Liver (tissue), 9 donors: ENCODE measurements around the gene RPS14. TPM values are rescaled to one million over a fixed set of nuclear protein-coding genes. Genes with fewer than 3 reads are reported as not detected.

ENCODE experiments used
- DNase-seq: peaks from one replicate; pipeline ENCODE4 v3.0.0-alpha.2; 2017; ENCODE audit warnings: low spot score
- H3K27ac ChIP-seq, 2 donors: one replicate each; pipeline ENCODE4 v1.7.0; 2013; ENCODE audit warnings: inconsistent platforms in 2 of 2, low read length in 2 of 2, control low read depth in 1 of 2, low read depth in 1 of 2, mild to moderate bottlenecking in 1 of 2
- H3K27me3 ChIP-seq, 4 donors: one replicate each; pipeline versions ENCODE4 v1.6.1 to v1.7.0; 2013; ENCODE audit warnings: low read length in 3 of 4, inconsistent platforms in 1 of 4, mild to moderate bottlenecking in 1 of 4, moderate library complexity in 1 of 4; ENCODE audit not compliant: control insufficient read depth in 4 of 4, insufficient read depth in 4 of 4
- H3K36me3 ChIP-seq, 4 donors: one replicate each; pipeline versions ENCODE4 v1.6.1 to v1.7.0; 2013; ENCODE audit warnings: low read length in 3 of 4, mild to moderate bottlenecking in 3 of 4, low read depth in 1 of 4, moderate library complexity in 1 of 4; ENCODE audit not compliant: control insufficient read depth in 4 of 4, insufficient read depth in 3 of 4
- H3K4me1 ChIP-seq, 4 donors: one replicate each; pipeline versions ENCODE4 v1.6.1 to v1.7.0; 2013; ENCODE audit warnings: low read length in 3 of 4, mild to moderate bottlenecking in 3 of 4, moderate library complexity in 1 of 4; ENCODE audit not compliant: control insufficient read depth in 4 of 4, insufficient read depth in 4 of 4
- H3K4me3 ChIP-seq, 3 donors: one replicate each; pipeline versions ENCODE4 v1.6.1 to v1.7.0; 2013; ENCODE audit warnings: low read length in 3 of 3, control low read depth in 1 of 3, low read depth in 1 of 3, mild to moderate bottlenecking in 1 of 3
- H3K9ac ChIP-seq, 2 donors: one replicate each; pipeline ENCODE4 v1.7.0; 2013; ENCODE audit warnings: low read length in 2 of 2, mild to moderate bottlenecking in 2 of 2, moderate library complexity in 2 of 2, control low read depth in 1 of 2, low read depth in 1 of 2
- H3K9me3 ChIP-seq, 4 donors: one replicate each; pipeline versions ENCODE4 v1.6.1 to v1.7.0; 2013; ENCODE audit warnings: low read length in 3 of 4; ENCODE audit not compliant: control insufficient read depth in 4 of 4
- ATF3 ChIP-seq: IDR thresholded peaks from 2 replicates; pipeline ENCODE4 v1.6.1; 2016; ENCODE audit warnings: antibody characterized with exemption
- CTCF ChIP-seq: fragments of 150-350 bp; IDR thresholded peaks from 2 replicates; pipeline ENCODE4 v1.5.1; 2017; ENCODE audit warnings: improper control_type of control experiment, low read depth, low read length; ENCODE audit not compliant: missing input control
- EGR1 ChIP-seq, 2 donors: IDR thresholded peaks; 2 replicates each; pipeline ENCODE4 v1.6.1; 2016 to 2018; ENCODE audit warnings: antibody characterized with exemption in 2 of 2, low read depth in 2 of 2
- FOXA1 ChIP-seq: IDR thresholded peaks from 2 replicates; pipeline ENCODE4 v1.6.1; 2016; ENCODE audit warnings: antibody characterized with exemption
- FOXA2 ChIP-seq: IDR thresholded peaks from 2 replicates; pipeline ENCODE4 v1.6.1; 2016; ENCODE audit warnings: antibody characterized with exemption
- GABPA ChIP-seq, 2 donors: IDR thresholded peaks in 1 of 2; conservative IDR thresholded peaks in 1 of 2; 2 replicates each; pipeline ENCODE4 v1.6.1; 2016; ENCODE audit warnings: antibody characterized with exemption in 2 of 2, mild to moderate bottlenecking in 1 of 2, moderate library complexity in 1 of 2
- HNF4A ChIP-seq, 2 donors: conservative IDR thresholded peaks; 2 replicates each; pipeline ENCODE4 v1.6.1; 2016; ENCODE audit warnings: antibody characterized with exemption in 2 of 2, mild to moderate bottlenecking in 2 of 2
- HNF4G ChIP-seq: IDR thresholded peaks from 2 replicates; pipeline ENCODE4 v1.6.1; 2016; ENCODE audit warnings: antibody characterized with exemption
- JUND ChIP-seq, 2 donors: IDR thresholded peaks; 2 replicates each; pipeline ENCODE4 v1.6.1; 2016; ENCODE audit warnings: antibody characterized with exemption in 2 of 2
- MAX ChIP-seq: IDR thresholded peaks from 2 replicates; pipeline ENCODE4 v1.6.1; 2016; ENCODE audit warnings: antibody characterized with exemption
- NR2F2 ChIP-seq: IDR thresholded peaks from 2 replicates; pipeline ENCODE4 v1.6.1; 2016; ENCODE audit warnings: antibody characterized with exemption
- RAD21 ChIP-seq, 2 donors: IDR thresholded peaks; 2 replicates each; pipeline ENCODE4 v1.6.1; 2016; ENCODE audit warnings: antibody characterized with exemption in 2 of 2, mild to moderate bottlenecking in 2 of 2
- REST ChIP-seq: IDR thresholded peaks from 2 replicates; pipeline ENCODE4 v1.6.1; 2016; ENCODE audit warnings: antibody characterized with exemption, mild to moderate bottlenecking
- RXRA ChIP-seq, 2 donors: IDR thresholded peaks; 2 replicates each; pipeline ENCODE4 v1.6.1; 2017 to 2018; ENCODE audit warnings: antibody characterized with exemption in 2 of 2, mild to moderate bottlenecking in 1 of 2
- SP1 ChIP-seq: IDR thresholded peaks from 2 replicates; pipeline ENCODE4 v1.6.1; 2018; ENCODE audit warnings: antibody characterized with exemption, mild to moderate bottlenecking
- TAF1 ChIP-seq: conservative IDR thresholded peaks from 2 replicates; pipeline ENCODE4 v1.6.1; 2016; ENCODE audit warnings: antibody characterized with exemption, mild to moderate bottlenecking
- YY1 ChIP-seq: IDR thresholded peaks from 2 replicates; pipeline ENCODE4 v1.6.1; 2016; ENCODE audit warnings: antibody characterized with exemption, mild to moderate bottlenecking
- ZBTB33 ChIP-seq: IDR thresholded peaks from 2 replicates; pipeline ENCODE4 v1.6.1; 2016; ENCODE audit warnings: antibody characterized with exemption
- WGBS: extraction: QIAGEN DNeasy Blood & Tissue Kit; methylation state at CpG from one replicate; pipeline ENCODE4 v1.1.7; 2013; 5-methylcytosine and 5-hydroxymethylcytosine counted together
- polyA plus RNA-seq, 2 donors: library from polyadenylated mRNA; stranded (reverse) in 1 of 2; unstranded in 1 of 2; fragments of 200-250 nt in 1 of 2; fragments of >200 nt in 1 of 2; fragmentation: Nextera tagmentation in 1 of 2; extraction: Ambion mirVana in 1 of 2; gene quantifications; one replicate each; pipeline versions ENCODE4 v1.2.1 to v1.2.3, GENCODE V29; 2013 to 2015
- total RNA-seq, 2 donors: library from RNA; depleted of rRNA; stranded (reverse); fragments of >200 nt; gene quantifications; one replicate each; pipeline ENCODE4 v1.2.3, GENCODE V29; 2014
- donor health status: healthy.
- donor health status: healthy.
- donor health status: healthy.
- donor health status: healthy.
- donor health status: healthy.

The RPS14 gene
- total and polyA plus RNA-seq, 4 donors, result 609 to 956 (median 885) TPM

- no peak overlapping the region for H3K4me3 ChIP-seq
- peaks cover 10 to 32% (median 22%) of the 10 kb centered on the region in 4 donors for H3K4me1 ChIP-seq
- H3K27ac ChIP-seq, result peak overlapping the region in 1 of 2 donors; percentile 7
- no peaks in the 10 kb centered on the region for H3K36me3 ChIP-seq
- no peaks in the 10 kb centered on the region for H3K27me3 ChIP-seq
- no peaks in the 10 kb centered on the region for H3K9me3 ChIP-seq
- no peak overlapping the region for H3K9ac ChIP-seq
- TF ChIP-seq TAF1 (no peak), RXRA (IDR thresholded peaks at IDR 0.05) (no peak), ZBTB33 (no peak), HNF4G (no peak), ATF3 (no peak), REST (no peak), CTCF (no peak), HNF4A (conservative IDR thresholded peaks at IDR 0.05) (no peak), JUND (IDR thresholded peaks at IDR 0.05) (no peak), NR2F2 (no peak), FOXA1 (no peak), EGR1 (IDR thresholded peaks at IDR 0.05; ENCODE audit: low read depth in 2 of 2) (no peak), SP1 (no peak), GABPA (IDR thresholded peaks at IDR 0.05 in 1 of 2, conservative IDR thresholded peaks at IDR 0.05 in 1 of 2) (no peak), RAD21 (IDR thresholded peaks at IDR 0.05) (no peak), YY1 (no peak), FOXA2 (no peak), MAX (no peak)
- DNase-seq, result no peak
- WGBS, result 77% methylated on average over 2 of the region's 2 CpGs
Measured at GRCh38 chr5:150461231-150461630, 11.7 kb upstream of the RPS14 start.
